Common myeloid progenitor, CD34-positive (primary cell): ENCODE measurements around the gene ARL13B.

Experiments used
- CTCF ChIA-PET: fragments of 350-600 bp; sonication (Branson Sonifier 250); formaldehyde crosslinking; loops from one replicate; lab custom pipeline; 2021; ENCODE audit warnings: antibody characterized with exemption; lab: Charles Lee
- POLR2A ChIA-PET: fragments of 350-600 bp; sonication (Branson Sonifier 250); formaldehyde crosslinking; loops from one replicate; lab custom pipeline; 2021; ENCODE audit warnings: antibody characterized with exemption; lab: Charles Lee
- DNase-seq, 3 donors: peaks; one replicate each; pipeline versions ENCODE4 v3.0.0 to v3.0.0-alpha.2; 2013
- H3K27ac ChIP-seq, 2 experiments: 1 replicate in 1 of 2; 2 replicates in 1 of 2; pipeline ENCODE4 v1.7.0; 2013; ENCODE audit warnings: inconsistent platforms in 2 of 2, low read length in 2 of 2, mild to moderate bottlenecking in 2 of 2, low read depth in 1 of 2, moderate library complexity in 1 of 2; ENCODE audit not compliant: severe bottlenecking in 2 of 2, insufficient read depth in 1 of 2, poor library complexity in 1 of 2
- H3K27me3 ChIP-seq, 5 experiments: replicated peaks in 2 of 5; 1 replicate in 3 of 5; 2 replicates in 2 of 5; pipeline versions ENCODE4 v1.6.1 to v1.7.0; 2013; ENCODE audit warnings: low read length in 4 of 5, mild to moderate bottlenecking in 2 of 5, moderate library complexity in 2 of 5, inconsistent platforms in 1 of 5; ENCODE audit not compliant: insufficient read depth in 5 of 5, control insufficient read depth in 4 of 5
- H3K36me3 ChIP-seq, 4 experiments: 1 replicate in 2 of 4; 2 replicates in 2 of 4; pipeline versions ENCODE4 v1.6.1 to v1.7.0; 2013; ENCODE audit warnings: low read length in 3 of 4, control low read depth in 1 of 4, mild to moderate bottlenecking in 1 of 4; ENCODE audit not compliant: control insufficient read depth in 4 of 4, insufficient read depth in 4 of 4
- H3K4me1 ChIP-seq, 4 experiments: 1 replicate in 3 of 4; 2 replicates in 1 of 4; pipeline versions ENCODE4 v1.6.1 to v1.7.1; 2013; ENCODE audit warnings: low read length in 3 of 4, mild to moderate bottlenecking in 3 of 4, control low read depth in 1 of 4, inconsistent platforms in 1 of 4, moderate library complexity in 1 of 4; ENCODE audit not compliant: control insufficient read depth in 4 of 4, insufficient read depth in 4 of 4; ENCODE audit errors: control extremely low read depth in 1 of 4
- H3K4me3 ChIP-seq, 7 experiments: 1 replicate in 4 of 7; 2 replicates in 3 of 7; pipeline versions ENCODE4 v1.5.1 to v1.7.0; 2013; ENCODE audit warnings: mild to moderate bottlenecking in 7 of 7, low read length in 6 of 7, moderate library complexity in 6 of 7, inconsistent platforms in 2 of 7, low read depth in 2 of 7, control low read depth in 1 of 7; ENCODE audit not compliant: insufficient read depth in 4 of 7, control insufficient read depth in 1 of 7; ENCODE audit errors: extremely low read depth in 1 of 7
- H3K9me3 ChIP-seq, 5 experiments: 1 replicate in 4 of 5; 2 replicates in 1 of 5; pipeline versions ENCODE4 v1.6.1 to v1.7.1; 2013; ENCODE audit warnings: low read length in 4 of 5, mild to moderate bottlenecking in 2 of 5, inconsistent platforms in 1 of 5, low read depth in 1 of 5, moderate library complexity in 1 of 5; ENCODE audit not compliant: control insufficient read depth in 4 of 5, insufficient read depth in 2 of 5; ENCODE audit errors: control extremely low read depth in 1 of 5
- WGBS: methylation state at CpG from one replicate; pipeline ENCODE4 v1.1.5; 2013; ENCODE audit not compliant: insufficient coverage; 5-methylcytosine and 5-hydroxymethylcytosine counted together

ARL13B gene

GRCh38 chr3:93992207-93992606 lies 12.3 kb downstream of the ARL13B start:
- ChIA-PET CTCF (no interaction called here), POLR2A (no interaction called here)
- H3K27ac ChIP-seq, result no peak overlapping the region
- WGBS, result 100% methylated on average over 1 of the region's 3 CpGs
- H3K9me3 ChIP-seq, result no peaks in the 10 kb centered on the region
- H3K4me3 ChIP-seq, result no peak overlapping the region
- H3K27me3 ChIP-seq, result no peaks in the 10 kb centered on the region
- no peak for DNase-seq
- H3K36me3 ChIP-seq, result no peaks in the 10 kb centered on the region
- H3K4me1 ChIP-seq, result peaks cover 0 to 2% (median 0%) of the 10 kb centered on the region in 4 experiments

DNA sequence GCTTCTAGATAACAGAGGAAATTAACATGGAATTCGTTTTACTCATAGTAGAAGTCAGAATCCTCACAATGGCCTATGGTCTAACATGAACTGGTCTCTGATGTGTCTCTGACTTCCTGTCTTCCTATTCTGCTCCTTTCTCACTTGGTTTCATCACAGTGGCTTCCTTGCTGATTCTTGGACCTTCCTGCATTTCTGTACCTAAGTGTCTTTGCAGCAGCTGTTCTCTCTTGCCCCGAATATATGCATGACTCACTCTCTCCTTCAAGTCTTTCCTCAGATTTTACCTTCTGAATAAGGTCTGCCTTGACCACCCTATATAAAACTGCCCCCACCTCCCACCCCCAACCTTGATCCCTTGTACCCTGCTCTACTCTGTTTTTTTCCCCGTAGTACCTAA lies 14.1 kb downstream of the ARL13B start:
- no peak overlapping the region for H3K4me3 ChIP-seq
- H3K27ac ChIP-seq, result no peak overlapping the region
- DNase-seq, result no peak
- H3K4me1 ChIP-seq, result peaks cover 0 to 2% (median 0%) of the 10 kb centered on the region in 4 experiments
- H3K27me3 ChIP-seq, result no peaks in the 10 kb centered on the region
- no peaks in the 10 kb centered on the region for H3K9me3 ChIP-seq
- 100% methylated on average over 2 of the region's 3 CpGs for WGBS
- POLR2A ChIA-PET, result no interaction called here
- H3K36me3 ChIP-seq, result no peaks in the 10 kb centered on the region
- CTCF ChIA-PET, result interaction anchor here (0.7 to 1.5 kb wide), 2 partner anchors 11 to 22 kb away, joined by 4 to 5 read pairs; no protein-coding TSS in a partner anchor

GRCh38 chr3:94001191-94001590 lies 21.2 kb downstream of the ARL13B start:
- no peaks in the 10 kb centered on the region for H3K9me3 ChIP-seq
- H3K27ac ChIP-seq, result no peak overlapping the region
- H3K4me3 ChIP-seq, result no peak overlapping the region
- DNase-seq, result no peak
- H3K27me3 ChIP-seq, result no peaks in the 10 kb centered on the region
- no peaks in the 10 kb centered on the region for H3K36me3 ChIP-seq
- H3K4me1 ChIP-seq, result no peaks in the 10 kb centered on the region
- POLR2A ChIA-PET, result no interaction called here
- CTCF ChIA-PET, result interaction anchor here (0.9 to 2.7 kb wide), 4 partner anchors 12 to 68 kb away, joined by 3 to 9 read pairs (median 5); partner anchors contain the start of genes DHFR2 and NSUN3
- no CpG with 5 or more reads among the region's 1 CpG for WGBS

- ChIA-PET POLR2A (no interaction called here), CTCF (interaction anchor here (0.9 to 4.7 kb wide), 5 partner anchors 11 to 67 kb away, joined by 3 to 42 read pairs (median 6); partner anchors contain the start of genes DHFR2 and NSUN3)
- WGBS, result 100% methylated on average over 1 of the region's 3 CpGs
- Histone ChIP-seq H3K27ac (no peak overlapping the region), H3K4me1 (no peaks in the 10 kb centered on the region), H3K36me3 (no peaks in the 10 kb centered on the region), H3K27me3 (no peaks in the 10 kb centered on the region), H3K4me3 (no peak overlapping the region), H3K9me3 (no peaks in the 10 kb centered on the region)
- DNase-seq, result no peak
Measured at GRCh38 chr3:94001827-94002495, 22.0 kb downstream of the ARL13B start.

GRCh38 chr3:94004301-94004910 lies 24.5 kb downstream of the ARL13B start:
- ChIA-PET POLR2A (no interaction called here), CTCF (interaction anchor here (0.6 to 4.7 kb wide), 4 partner anchors 10 to 64 kb away, joined by 3 to 42 read pairs (median 4); partner anchors contain the start of genes DHFR2 and NSUN3)
- WGBS, result 0% methylated on average over 1 of the region's 4 CpGs
- Histone ChIP-seq H3K4me3 (peak overlapping the region in 5 of 7 experiments; percentile 25 to 74 (median 33)), H3K4me1 (no peaks in the 10 kb centered on the region), H3K9me3 (no peaks in the 10 kb centered on the region), H3K27ac (peak overlapping the region in 1 of 2 experiments; percentile 59), H3K36me3 (no peaks in the 10 kb centered on the region), H3K27me3 (no peaks in the 10 kb centered on the region)
- DNase-seq, result peak; percentile 71 to 80 (median 79)

- Histone ChIP-seq H3K27ac (no peak overlapping the region), H3K9me3 (no peaks in the 10 kb centered on the region), H3K36me3 (peaks cover 0 to 2% (median 0%) of the 10 kb centered on the region in 4 experiments), H3K4me3 (no peak overlapping the region), H3K27me3 (no peaks in the 10 kb centered on the region), H3K4me1 (no peaks in the 10 kb centered on the region)
- ChIA-PET POLR2A (no interaction called here), CTCF (interaction anchor here (1.0 to 2.0 kb wide), 4 partner anchors 12 to 62 kb away, joined by 3 to 5 read pairs (median 3); no protein-coding TSS in a partner anchor)
- WGBS, result 100% methylated on average over 1 of the region's 2 CpGs
- no peak for DNase-seq
Measured at GRCh38 chr3:94008253-94008652, 28.3 kb downstream of the ARL13B start.

- H3K9me3 ChIP-seq, result no peaks in the 10 kb centered on the region
- CTCF ChIA-PET, result no interaction called here
- H3K4me3 ChIP-seq, result no peak overlapping the region
- whole genome bisulfite sequencing, result 92% methylated on average over 2 of the region's 2 CpGs
- no peaks in the 10 kb centered on the region for H3K27me3 ChIP-seq
- no peak overlapping the region for H3K27ac ChIP-seq
- H3K4me1 ChIP-seq, result no peaks in the 10 kb centered on the region
- H3K36me3 ChIP-seq, result peaks cover 0 to 2% (median 0%) of the 10 kb centered on the region in 4 experiments
- DNase-seq, result no peak
- POLR2A ChIA-PET, result no interaction called here
Measured at GRCh38 chr3:94009608-94010007, 29.7 kb downstream of the ARL13B start.
